ENCODE measurements around the gene SRSF9. TPM values are rescaled to one million over a fixed set of nuclear protein-coding genes. Genes with fewer than 3 reads are reported as not detected.

SRSF9 gene
- total RNA-seq, 2 experiments from 2014 or later: 124 TPM

- ChIA-PET CTCF (no interaction called here), POLR2A (no interaction called here)
- intact Hi-C loops (cut with DNase I, micrococcal nuclease): no loop called here
- Mint-ChIP-seq H3K36me3 (ENCODE audit: low read depth) (no peaks in the 10 kb centered on the region), H3K27ac (no peak overlapping the region), H3K9me3 (no peaks in the 10 kb centered on the region), H3K4me1 (ENCODE audit: low read depth) (peaks cover under 1% of the 10 kb centered on the region), H3K4me3 (no peak overlapping the region), H3K27me3 (no peaks in the 10 kb centered on the region)
- no peak overlapping the region for H3K4me3 ChIP-seq (ENCODE audit: low read length)
- no peaks in the 10 kb centered on the region for H3K9me3 ChIP-seq (ENCODE audit: control insufficient read depth in 1 of 2, insufficient read depth in 1 of 2, low read length in 2 of 2)
- TF ChIP-seq CTCF (IDR thresholded peaks at IDR 0.05): no peak
- DNase-seq (no peak), ATAC-seq (ENCODE audit: poor library complexity) (no peak)
- H3K27ac ChIP-seq (ENCODE audit: low read depth in 1 of 2, low read length in 2 of 2): no peak overlapping the region
- H3K4me1 ChIP-seq (ENCODE audit: insufficient read depth, low read length): peaks cover 9% of the 10 kb centered on the region
- peaks cover 2% of the 10 kb centered on the region for H3K36me3 ChIP-seq (ENCODE audit: insufficient read depth, low read length)
- no peaks in the 10 kb centered on the region for H3K27me3 ChIP-seq (ENCODE audit: control insufficient read depth in 1 of 2, insufficient read depth in 2 of 2, low read length in 2 of 2)
Observed at GRCh38 chr12:120485961-120486881, 16.7 kb upstream of the SRSF9 start.

DNA sequence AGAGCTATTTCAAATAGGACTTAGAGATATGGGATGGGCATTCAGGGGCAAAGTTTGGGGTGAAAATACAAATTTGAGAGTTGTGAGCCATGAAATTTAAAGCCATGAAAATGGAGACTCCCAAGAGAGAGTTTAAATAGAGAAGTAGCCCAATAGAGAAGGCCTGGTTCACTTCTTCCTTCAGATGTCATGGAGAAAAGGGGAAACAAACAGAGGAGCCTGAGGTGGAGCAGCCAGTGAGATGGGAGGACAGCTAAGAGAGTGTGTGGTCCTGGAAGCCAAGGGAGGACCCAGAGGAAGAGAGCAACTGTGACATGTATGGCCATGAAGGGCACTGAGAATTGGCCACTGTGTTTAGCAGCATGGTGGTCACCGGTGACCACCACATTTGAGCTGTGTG lies 14.1 kb upstream of the SRSF9 start:
- intact Hi-C loops (cut with DNase I, micrococcal nuclease): no loop called here
- CTCF ChIA-PET: no interaction called here

DNA sequence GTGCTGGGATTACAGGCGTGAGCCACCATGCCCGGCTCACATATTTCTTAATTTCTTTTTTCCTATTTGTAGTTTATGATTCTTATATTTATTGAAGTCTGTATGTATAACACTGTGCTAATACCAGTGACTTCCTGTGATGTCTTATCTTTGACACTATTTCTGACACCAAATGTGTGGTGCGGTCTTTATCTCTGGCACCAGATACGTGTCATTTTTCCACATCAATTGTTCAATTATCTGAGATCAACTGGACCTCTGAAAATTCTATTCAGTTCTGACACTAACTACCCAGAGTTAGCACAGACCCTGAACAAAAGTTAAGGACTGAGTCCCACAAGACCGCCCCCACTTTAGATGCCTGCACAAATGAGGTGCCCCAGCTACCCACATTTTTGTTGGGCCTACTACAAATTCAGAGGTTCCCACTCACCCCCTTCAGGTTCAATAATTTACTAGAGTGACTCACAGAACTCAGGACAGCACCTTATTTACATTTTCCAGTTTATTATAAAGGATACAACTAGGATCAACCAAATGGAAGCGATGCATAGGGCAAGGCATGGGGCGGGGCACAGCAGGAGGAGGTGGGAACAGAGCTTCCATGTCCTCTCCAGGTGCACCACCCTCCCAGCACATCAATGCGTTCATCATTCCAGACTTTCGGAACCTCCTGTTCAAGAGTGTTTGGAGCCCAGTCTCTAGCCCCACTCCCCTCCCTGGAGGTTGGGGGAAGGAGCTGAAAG lies 11.6 kb upstream of the SRSF9 start:
- H3K27me3 Mint-ChIP-seq: no peaks in the 10 kb centered on the region
- peaks cover 26% of the 10 kb centered on the region for H3K4me1 ChIP-seq (ENCODE audit: insufficient read depth, low read length)
- no peaks in the 10 kb centered on the region for H3K36me3 Mint-ChIP-seq (ENCODE audit: low read depth)
- H3K4me3 ChIP-seq (ENCODE audit: low read length): no peak overlapping the region
- TF ChIP-seq CTCF (IDR thresholded peaks at IDR 0.05): no peak
- no peak overlapping the region for H3K27ac Mint-ChIP-seq
- H3K27me3 ChIP-seq (ENCODE audit: control insufficient read depth in 1 of 2, insufficient read depth in 2 of 2, low read length in 2 of 2): no peaks in the 10 kb centered on the region
- no peak overlapping the region for H3K4me3 Mint-ChIP-seq
- intact Hi-C loops (cut with DNase I, micrococcal nuclease): no loop called here
- CTCF ChIA-PET: no interaction called here
- no peaks in the 10 kb centered on the region for H3K9me3 ChIP-seq (ENCODE audit: control insufficient read depth in 1 of 2, insufficient read depth in 1 of 2, low read length in 2 of 2)
- no peak overlapping the region for H3K27ac ChIP-seq (ENCODE audit: low read depth in 1 of 2, low read length in 2 of 2)
- POLR2A ChIA-PET: no interaction called here
- H3K4me1 Mint-ChIP-seq (ENCODE audit: low read depth): peaks cover 5% of the 10 kb centered on the region
- ATAC-seq (ENCODE audit: poor library complexity) (no peak), DNase-seq (peak in 3 of 14 experiments; percentile 28 to 67 (median 32))
- no peaks in the 10 kb centered on the region for H3K9me3 Mint-ChIP-seq
- peaks cover 2% of the 10 kb centered on the region for H3K36me3 ChIP-seq (ENCODE audit: insufficient read depth, low read length)

More for the DNA sequence above, 14.1 kb upstream of the SRSF9 start:
- H3K27ac Mint-ChIP-seq: no peak overlapping the region
- H3K4me1 Mint-ChIP-seq (ENCODE audit: low read depth): peaks cover 5% of the 10 kb centered on the region
- H3K9me3 Mint-ChIP-seq: no peaks in the 10 kb centered on the region
- Histone ChIP-seq H3K9me3 (ENCODE audit: control insufficient read depth in 1 of 2, insufficient read depth in 1 of 2, low read length in 2 of 2) (no peaks in the 10 kb centered on the region), H3K4me1 (ENCODE audit: insufficient read depth, low read length) (peaks cover 26% of the 10 kb centered on the region), H3K36me3 (ENCODE audit: insufficient read depth, low read length) (peaks cover 2% of the 10 kb centered on the region), H3K27ac (ENCODE audit: low read depth in 1 of 2, low read length in 2 of 2) (no peak overlapping the region), H3K27me3 (ENCODE audit: control insufficient read depth in 1 of 2, insufficient read depth in 2 of 2, low read length in 2 of 2) (no peaks in the 10 kb centered on the region), H3K4me3 (ENCODE audit: low read length) (no peak overlapping the region)
- H3K27me3 Mint-ChIP-seq: no peaks in the 10 kb centered on the region
- no peaks in the 10 kb centered on the region for H3K36me3 Mint-ChIP-seq (ENCODE audit: low read depth)
- DNase-seq (no peak), ATAC-seq (ENCODE audit: poor library complexity) (no peak)
- no peak for TF ChIP-seq CTCF (IDR thresholded peaks at IDR 0.05)
- no peak overlapping the region for H3K4me3 Mint-ChIP-seq
- POLR2A ChIA-PET: no interaction called here
